Activated CD8-positive, alpha-beta memory T cell treated with anti-CD3 and anti-CD28 coated beads, Interleukin-2, amount 50 U/mL, for 1 hour (primary cell): ENCODE data around the gene MAGI1.

Experiments used
- DNase-seq: peaks from one replicate; pipeline ENCODE4 v3.0.0-alpha.2; 2020; ENCODE audit errors: extremely low read depth

Gene MAGI1

DNA sequence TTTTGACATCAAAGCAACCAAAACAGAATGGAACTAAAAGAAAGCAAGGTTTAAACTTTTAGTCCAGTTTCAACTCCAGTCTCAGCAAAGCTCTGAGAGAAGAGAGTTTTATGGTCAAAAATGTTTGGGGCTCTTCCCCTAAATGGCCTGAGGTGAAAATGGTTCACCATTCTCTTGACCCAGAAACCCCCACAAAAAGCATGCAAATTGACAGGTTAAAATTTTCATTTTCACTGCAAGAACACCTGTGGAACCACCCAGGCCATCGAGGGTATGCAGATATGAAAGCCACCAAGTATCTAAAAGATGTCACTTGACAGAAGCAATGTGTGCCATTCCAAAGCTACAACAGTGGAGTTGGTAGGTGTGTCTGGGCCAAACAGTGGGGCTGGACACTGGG is 195.0 kb downstream of the MAGI1 start:
- DNase-seq = no peak

DNA sequence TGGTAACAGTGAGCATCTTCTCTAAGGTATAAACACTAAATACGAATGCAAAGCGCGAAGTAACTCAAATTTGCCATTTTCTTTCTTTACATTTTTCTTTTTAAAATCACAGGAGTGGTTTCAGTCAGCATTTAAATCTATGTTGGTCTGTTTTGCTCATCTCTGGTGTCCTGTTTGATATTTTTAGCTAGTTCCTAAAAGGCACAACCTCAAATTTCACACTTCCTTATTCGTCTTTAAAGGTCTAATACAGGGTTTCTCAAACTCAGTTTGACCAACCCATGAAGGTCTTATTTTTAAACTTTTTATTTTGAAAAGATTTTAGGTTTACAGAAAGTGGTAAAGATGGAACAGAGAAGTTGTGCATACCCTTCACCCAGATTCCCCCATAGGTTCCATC is 201.1 kb downstream of the MAGI1 start:
- DNase-seq = no peak

DNA sequence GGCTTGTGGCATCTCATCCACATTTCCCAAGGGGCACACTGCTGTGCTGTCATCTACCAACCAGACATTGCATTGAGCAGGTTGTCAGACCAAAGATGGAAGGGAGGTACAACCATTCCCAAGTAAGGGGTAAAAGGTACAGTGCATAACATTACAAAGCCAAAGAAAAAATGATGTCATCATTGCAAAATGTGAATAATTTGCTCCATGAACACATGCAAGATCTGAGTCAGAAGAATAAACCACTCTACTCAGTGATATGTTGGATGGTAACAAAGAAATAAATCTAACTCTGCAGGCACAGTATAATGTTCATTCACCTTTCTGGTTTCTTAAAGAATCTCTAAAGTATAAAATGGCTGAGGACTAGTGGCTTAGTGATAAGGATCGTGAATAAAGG is 202.7 kb downstream of the MAGI1 start:
- no peak for DNase-seq

DNA sequence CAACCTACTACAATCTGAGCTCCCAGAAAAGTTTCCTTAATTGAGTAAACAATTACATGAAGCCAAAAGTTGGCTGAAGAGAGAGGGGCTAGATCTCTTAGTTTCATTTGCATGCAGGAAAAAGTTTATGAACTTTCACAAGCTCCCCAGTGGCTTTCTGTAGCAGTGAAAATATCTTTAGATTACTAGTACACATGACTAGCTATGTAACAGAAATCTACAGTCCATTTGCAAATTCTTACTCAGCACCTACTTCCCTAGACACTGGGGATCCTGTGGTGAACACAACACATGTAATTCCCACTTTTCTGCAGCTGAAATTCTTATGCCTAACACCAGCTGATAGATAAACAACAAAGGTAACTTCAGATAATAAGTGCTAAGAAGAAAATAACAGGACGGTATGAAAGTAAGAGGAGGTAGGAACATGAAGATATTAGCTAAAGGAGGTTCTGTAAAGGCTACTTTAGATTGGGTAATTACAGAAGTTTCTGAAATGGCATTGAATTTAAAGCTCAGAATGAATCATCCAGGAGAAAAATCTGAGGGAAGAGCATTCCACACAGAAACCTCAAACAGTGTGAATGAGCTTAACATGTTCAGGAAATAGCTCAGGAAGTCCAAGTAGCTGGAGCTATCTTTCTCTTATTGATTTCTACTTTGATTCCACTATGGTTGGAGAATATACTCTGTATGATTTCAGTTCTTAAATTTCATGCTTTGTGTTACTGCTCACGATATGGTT is 204.8 kb downstream of the MAGI1 start:
- no peak for DNase-seq

DNA sequence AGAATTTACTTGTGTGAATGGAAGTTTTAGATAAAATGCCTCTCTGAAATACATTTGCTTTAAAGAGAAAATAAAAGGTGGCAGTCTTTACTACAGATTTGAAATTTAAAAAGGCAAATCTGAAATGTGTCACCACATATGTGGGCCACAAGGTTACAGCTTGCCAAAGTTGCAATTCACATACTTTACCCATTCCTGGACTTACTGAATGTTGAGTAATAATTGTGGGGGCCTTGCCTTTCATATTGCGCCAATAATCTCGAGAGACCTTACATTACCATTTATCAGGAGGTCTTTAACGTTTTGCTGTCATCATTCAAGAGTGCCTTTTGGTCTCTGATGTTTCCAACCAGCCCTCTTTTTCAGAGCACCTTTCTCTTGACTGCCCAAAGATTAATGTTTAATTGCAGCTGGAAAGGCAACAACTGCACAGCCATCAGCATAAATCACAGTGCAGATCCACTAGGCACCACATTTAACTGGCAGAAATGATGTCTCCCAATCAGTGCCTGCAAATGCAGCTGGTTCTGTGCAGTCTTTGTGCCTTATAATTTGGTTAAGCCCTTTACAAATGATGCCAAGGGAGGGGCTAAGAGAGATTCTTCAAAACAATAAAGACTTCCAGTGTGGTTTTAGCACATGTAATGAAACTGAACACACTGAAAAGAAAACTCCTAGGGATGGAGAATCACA is 206.8 kb downstream of the MAGI1 start:
- no peak for DNase-seq

DNA sequence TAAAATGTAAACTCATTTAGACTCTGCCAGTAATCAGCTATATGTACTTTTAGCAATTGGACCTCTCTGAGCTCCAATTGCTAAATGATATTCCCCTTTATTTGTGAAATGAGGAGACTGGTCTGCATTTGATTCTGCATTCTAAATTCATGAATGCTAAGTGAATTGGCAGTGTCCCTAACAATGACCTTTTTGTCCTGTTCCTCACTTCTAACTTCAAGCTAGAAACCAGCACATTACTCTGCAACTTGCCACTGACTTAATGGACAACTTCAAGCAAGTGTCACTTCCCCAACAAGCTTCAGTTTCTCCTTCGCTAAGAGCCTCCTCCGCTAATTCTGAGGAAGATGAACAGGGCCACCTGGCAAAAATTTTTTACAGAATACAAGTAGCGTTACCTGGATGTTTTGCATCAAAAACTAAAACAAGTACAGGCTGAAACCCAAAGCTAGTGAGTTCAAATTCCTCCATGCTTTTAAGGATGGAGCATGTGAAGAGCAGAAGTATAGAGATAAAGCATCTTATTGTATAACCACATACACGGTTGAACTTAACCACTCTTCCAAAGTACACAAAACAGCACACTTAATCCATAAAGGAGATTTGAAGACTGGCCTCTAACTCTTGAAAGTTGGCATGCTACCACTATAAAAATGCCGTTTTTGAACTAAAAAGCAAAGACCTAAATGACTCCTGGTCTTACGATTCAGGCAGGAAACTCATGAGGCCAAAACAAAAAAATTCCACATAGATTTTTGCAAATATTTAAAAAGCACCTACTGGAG is 207.6 kb downstream of the MAGI1 start:
- DNase-seq = no peak

DNA sequence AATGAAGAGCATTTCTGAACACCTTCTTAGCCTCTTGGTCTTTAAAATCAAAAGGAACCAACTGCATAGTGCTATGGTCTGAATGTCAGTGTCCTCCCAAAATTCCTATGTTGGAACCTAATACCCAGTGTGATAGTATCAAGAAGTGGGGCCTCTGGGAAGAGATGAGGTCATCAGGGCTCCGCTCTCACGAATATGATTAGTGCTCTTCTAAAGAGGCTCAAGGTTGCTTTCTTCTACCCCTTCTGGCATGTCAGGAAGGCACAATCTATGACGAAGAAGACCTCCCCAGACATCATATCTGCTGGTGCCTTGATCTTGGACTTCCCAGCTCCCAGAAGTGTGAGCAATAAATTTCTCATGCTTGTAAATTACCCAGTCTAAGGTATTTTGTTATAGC is 209.5 kb downstream of the MAGI1 start:
- no peak for DNase-seq

DNA sequence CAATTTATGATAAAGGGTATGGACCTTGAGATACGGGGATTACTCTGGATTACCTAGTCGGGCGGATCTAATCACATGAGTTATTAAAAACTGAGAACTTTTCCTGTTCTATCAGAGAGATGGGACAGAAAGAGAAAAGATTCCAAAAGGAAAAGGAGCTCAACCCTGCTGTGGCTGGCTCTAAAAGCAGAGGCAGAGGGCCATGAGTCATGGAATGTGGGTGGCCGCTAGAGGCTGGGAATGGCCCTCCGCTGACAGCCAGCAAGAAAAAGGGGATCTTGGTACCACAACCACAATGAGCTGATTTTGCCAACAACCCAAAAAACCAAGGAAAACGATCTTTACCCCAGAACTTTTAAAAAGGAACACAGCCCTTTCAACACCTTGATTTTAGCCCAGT is 210.0 kb downstream of the MAGI1 start:
- no peak for DNase-seq

DNA sequence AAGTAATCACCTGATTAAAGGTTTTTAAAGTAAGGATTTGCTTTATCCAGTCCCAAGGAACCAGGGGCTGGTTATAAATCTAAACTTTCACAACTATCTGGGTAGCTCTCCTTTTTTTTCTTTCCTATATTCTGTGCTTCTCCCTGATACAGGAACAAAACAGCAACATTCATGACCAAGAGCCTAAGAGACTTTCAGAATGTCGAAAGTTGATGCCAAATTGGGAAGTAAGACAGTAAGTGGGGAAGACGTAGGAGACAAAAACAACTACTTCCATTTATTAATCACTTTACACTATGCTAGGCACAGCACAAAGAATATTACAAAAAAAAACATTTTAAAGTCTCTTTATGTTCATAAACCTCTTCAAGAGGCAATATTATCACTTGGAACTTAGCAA is 211.6 kb downstream of the MAGI1 start:
- DNase-seq = no peak

DNA sequence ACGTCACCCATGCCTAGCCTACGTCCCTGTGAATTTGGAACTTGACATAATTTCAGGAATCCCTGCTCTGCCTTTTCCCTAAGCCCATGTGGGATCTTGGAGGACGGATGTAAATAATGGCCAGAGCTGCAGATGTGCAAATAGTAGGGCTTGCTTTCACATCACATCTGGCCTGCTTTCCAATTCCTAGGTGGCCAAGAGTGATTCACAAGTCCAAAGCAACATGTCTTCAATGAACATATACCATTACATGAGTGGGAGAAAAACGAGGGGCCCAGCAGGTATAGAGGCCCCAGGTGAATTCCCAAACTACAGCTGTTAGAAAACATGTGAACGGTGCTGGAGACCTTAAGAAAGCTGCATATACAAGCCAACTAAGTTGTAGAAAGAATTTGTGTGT is 214.6 kb downstream of the MAGI1 start:
- DNase-seq = no peak

DNA sequence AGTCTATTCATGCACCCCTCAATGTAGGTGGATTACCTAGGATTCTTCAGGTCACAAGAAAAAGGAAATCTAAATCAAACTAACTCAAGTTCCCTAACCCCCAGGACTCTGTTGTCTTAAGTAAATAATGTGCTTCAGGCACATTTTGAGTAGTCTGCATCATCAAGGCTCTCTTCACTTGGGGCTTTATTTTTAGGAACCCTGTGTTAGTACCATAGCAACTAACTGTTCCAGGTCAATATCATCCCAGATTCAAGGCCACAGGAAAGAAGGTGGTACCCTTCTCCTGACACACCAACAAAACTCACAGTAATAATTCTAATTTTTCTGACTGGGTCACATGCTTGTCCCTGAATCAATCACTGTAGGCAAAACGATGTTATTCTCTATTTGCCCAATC is 218.1 kb downstream of the MAGI1 start:
- DNase-seq = no peak

DNA sequence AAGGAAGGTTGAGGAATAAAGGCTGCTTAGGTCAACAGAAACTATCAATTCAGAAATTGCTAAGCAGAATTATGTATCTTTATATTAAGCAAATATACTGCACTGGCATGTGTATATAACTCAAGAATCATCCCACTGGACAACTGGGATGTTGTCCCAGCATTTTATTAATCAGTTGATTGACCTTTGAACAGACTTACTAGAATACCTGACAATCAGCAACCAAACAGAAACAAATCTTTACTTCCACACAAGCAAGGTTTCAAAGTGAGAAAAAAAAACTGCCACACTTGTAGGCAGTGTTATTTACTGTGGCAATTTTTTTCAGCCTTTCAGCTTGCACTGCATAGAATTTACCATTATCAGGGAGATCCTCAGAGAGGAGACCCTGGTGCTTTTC is 218.8 kb downstream of the MAGI1 start:
- no peak for DNase-seq

DNA sequence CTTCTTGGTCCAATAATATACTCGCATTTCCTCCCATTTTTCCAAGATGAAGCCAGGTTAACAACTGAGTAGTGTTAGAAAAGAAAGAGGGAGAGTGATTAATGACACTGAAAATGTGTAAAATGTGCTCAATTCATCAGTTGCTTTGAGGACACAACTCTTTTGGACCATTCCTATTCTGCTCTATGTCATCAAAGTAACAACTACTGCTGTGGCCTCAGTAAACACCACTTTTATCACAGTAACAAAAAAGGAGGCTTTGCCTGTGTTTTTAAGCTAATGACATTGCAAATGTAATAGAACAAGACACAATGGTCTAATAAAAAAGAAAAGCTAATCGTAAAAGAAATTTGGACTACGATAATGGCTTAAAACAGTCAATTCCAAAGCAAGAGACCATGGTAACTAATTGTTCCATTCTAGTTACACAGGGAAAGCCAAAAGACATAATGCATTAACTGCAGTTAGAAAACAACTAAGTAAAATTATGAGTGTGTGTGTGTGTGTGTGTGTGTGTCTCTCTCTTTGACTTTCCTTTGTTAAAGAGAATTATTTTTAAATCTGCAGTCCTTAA is 221.1 kb downstream of the MAGI1 start:
- DNase-seq = no peak

DNA sequence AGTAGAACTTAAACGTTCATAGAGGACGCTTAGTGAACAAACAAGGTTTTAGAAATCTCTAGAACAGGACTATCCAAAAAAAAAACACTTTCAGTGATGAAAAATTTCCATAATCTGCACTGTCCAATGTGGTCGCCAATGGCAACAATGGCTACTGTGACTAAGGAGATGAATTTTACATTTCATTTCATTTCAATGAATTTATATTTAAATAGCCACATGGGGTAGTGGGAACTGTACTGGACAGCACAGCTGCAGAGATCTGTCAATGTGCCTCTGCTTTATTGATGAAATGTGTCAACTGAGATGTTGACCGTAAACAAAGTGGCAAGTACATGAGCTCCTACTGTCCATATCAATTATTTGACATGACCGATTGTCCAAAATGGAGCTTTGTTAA is 222.5 kb downstream of the MAGI1 start:
- no peak for DNase-seq

DNA sequence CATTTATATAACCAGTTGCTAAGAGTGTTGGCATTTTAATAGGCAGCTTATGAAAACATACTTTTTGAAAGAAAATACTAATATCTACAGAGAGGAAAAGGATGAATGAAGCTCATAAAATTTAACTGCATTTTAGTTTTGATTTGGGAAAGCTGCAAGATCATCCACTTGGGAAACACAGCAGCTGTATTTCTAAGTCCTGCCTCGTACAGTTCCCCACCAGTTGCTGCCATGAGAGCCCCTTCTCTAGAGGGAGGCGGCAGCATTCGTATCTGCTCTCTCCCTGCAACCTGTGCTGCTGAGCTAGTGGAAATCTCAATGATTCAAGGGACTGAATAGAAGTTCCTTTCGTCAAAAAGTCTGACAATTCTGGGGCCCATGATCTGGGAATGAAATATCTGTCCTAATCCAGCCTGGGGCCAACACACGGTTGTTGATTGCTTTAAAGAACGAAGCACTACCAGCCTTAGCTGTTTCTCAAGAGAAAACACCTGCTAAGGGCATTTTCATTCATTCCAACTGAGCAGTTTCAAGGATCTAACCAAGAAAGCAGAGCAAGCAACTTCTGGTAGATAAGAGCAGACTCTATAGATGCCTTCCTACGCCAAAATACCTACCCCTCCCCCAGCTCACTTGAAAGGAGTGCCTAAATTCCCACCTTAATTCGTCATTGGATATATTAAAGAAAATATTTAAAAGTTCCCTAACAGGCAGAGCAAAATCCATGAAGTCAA is 223.7 kb downstream of the MAGI1 start:
- no peak for DNase-seq

DNA sequence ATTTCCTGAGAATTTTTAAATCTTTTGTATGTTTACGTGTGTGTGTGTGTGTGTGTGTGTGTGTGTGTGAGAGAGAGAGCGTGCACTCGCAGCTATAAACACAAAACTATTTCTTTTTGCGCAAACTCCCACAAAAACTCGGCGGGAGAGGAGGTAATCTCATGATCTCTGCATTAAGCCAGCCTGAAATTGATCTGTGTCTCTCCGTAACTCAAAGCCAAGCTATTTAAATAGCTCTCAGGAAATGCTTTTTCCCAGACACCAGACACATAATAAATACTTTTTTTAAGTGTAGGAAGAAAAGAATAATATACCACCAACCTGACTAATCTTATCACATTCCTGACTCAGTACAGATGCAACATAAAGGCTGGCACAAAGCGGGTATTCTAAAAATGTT is 226.8 kb downstream of the MAGI1 start:
- no peak for DNase-seq

DNA sequence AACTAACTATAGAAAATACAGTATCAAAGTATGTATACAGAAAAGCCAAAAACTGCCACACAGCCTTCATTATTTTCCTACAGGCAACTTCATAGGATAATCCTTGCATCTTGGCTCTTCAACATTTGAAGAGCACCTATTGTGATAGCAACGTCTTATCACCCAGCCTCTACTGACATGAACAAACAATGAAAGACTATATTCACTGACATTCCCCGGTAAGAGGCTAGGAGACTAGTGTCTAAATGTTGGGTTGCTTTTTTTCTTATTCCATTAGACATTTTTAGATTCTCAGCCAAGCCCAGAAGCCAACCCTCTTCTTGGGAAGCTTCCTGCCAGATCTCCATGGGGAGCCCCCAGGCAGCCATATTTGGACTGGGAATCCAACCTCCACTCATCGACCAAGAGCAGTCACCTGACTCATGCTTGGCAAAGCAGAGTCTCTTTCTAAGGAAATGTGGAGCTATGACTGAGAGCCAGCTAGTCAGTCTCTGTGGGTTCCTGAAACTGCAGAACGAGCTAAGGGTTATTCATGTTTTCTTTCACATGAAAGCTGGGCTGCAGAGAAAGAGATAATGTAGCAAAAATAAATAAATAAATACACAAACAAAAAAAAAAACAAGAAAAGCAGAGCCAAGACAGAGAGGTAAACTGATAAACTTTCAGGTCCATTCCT is 227.5 kb downstream of the MAGI1 start:
- no peak for DNase-seq

DNA sequence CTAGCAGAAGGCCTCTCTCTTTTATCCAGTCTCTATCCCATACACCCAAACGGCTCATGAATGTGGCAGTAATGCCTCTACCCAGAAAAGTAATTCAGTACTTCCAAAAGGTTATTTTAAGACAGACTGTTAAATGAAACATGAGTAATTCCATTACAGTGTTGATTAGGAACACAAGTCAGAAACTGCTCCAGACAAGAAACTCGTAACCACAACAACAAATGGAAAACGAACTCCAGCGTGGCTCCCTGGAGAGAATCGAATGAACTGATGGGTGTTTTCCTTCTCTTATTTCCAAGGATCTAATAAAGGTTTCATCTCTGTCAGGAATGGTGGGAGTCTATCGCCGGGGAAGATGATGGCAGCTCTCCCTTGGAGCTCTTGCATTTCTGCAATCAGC is 228.4 kb downstream of the MAGI1 start:
- DNase-seq = no peak

DNA sequence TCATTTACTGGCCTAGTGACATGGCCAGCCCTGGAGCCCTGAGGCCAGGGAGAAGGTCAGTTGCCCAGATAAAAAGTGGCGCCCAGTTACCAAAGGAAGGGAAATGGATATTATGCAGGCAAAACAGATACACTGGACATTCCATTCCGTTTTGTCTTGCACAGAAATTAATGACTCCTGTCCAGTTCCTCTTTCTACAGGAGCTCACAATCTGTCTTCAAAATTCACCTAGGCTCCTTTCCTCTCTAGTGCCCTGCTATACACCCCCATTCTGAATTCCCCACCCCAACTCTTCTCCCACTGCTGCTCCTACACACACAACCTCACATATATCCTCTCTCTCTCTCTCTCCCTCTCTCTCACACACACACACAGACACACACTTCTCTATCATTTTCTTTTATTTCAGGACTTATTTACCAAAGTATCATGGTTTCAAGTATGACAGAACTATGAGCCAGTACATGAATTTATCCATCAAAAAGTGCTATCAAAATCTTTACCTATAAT is 229.0 kb downstream of the MAGI1 start:
- no peak for DNase-seq

DNA sequence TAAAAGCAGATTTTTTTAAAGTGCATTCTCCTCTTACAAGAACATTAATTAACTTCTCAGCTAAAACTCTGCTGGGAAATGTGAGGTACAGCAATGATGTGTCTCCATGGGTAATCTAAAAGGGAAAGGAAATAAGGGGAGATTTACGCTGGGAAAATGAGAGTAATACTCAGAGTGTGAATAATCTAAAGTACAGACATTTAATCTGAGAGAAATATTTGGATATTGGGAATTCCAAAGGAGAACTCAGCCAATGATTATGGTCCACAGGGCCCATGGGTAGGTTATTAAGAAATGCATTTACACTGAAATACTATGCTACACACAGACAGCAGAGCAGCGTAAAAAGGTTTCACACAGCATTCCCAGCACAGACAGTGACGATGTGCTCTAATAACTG is 229.9 kb downstream of the MAGI1 start:
- no peak for DNase-seq

DNA sequence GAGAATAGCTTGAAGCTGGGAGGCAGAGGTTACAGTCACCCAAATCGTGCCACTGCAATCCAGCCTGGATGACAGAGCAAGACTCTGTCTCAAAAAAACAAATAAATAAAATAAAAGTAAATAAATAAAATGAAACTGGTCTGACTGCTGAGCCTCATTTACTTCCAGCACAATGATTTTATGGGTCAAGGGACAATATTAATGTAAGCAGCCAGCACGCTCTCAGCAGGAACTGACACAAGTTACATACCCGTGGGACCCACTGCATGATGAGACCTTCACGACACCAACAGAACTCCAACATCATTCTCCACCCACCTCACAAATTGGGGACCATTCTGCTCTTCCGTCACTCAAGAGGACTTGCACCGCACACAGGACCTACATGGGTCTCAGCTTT is 230.3 kb downstream of the MAGI1 start:
- DNase-seq = no peak
